Body of pancreas (tissue), 4 donors: ENCODE measurements around the gene LAIR1. TPM values are rescaled to one million over a fixed set of nuclear protein-coding genes. Genes with fewer than 3 reads are reported as not detected.

Experiments used
- ATAC-seq: fragments of 150-250 bp; one replicate; pipeline ENCODE4 v1.9.1; 2016
- DNase-seq, 4 donors: peaks; one replicate each; pipeline ENCODE4 v3.0.0-alpha.2; 2019
- H3K27ac ChIP-seq, 4 donors: fragments of 200-600 bp; sonication (generic); 1 replicate in 3 of 4; 2 replicates in 1 of 4; pipeline versions ENCODE4 v1.5.1 to v1.6.1; 2016 to 2019; ENCODE audit warnings: mild to moderate bottlenecking in 1 of 4, mixed read lengths in 1 of 4, moderate library complexity in 1 of 4
- H3K27me3 ChIP-seq, 2 donors: fragments of 200-600 bp; sonication (generic); one replicate each; pipeline ENCODE4 v1.6.0; 2016; ENCODE audit warnings: mild to moderate bottlenecking in 1 of 2
- H3K36me3 ChIP-seq, 2 donors: fragments of 200-600 bp; sonication (generic); replicated peaks in 1 of 2; 2 replicates each; pipeline ENCODE4 v1.5.1; 2016; ENCODE audit warnings: low read depth in 2 of 2; ENCODE audit not compliant: insufficient read depth in 1 of 2
- H3K4me1 ChIP-seq: fragments of 200-600 bp; sonication (generic); one replicate; pipeline ENCODE4 v1.6.0; 2016
- H3K4me3 ChIP-seq, 2 donors: fragments of 200-600 bp; sonication (generic); 1 replicate in 1 of 2; 2 replicates in 1 of 2; pipeline ENCODE4 v1.5.1; 2016 to 2019
- H3K9me3 ChIP-seq, 3 donors: fragments of 200-600 bp; sonication (generic); 1 replicate in 2 of 3; 2 replicates in 1 of 3; pipeline ENCODE4 v1.5.1; 2016
- CTCF ChIP-seq, 7 experiments: fragments of 450-650 bp in 4 of 7; fragments of 200-600 bp in 3 of 7; sonication (generic) in 3 of 7; IDR thresholded peaks; one replicate each; pipeline ENCODE4 v1.5.1; 2016 to 2019; ENCODE audit warnings: antibody characterized with exemption in 7 of 7
- POLR2A ChIP-seq, 3 donors: fragments of 450-650 bp; IDR thresholded peaks; one replicate each; pipeline ENCODE4 v1.6.1; 2016; ENCODE audit warnings: antibody characterized with exemption in 3 of 3, mild to moderate bottlenecking in 2 of 3
- WGBS, 2 donors: methylation state at CpG; one replicate each; pipeline ENCODE4 v1.1.5; 2017; 5-methylcytosine and 5-hydroxymethylcytosine counted together
- intact Hi-C: fragments of 100-400 bp; cut with DNase I; formaldehyde crosslinking; loops from one replicate; pipeline ENCODE4 v1.15.1; 2023
- total RNA-seq, 2 donors: library from RNA; depleted of rRNA; stranded (reverse); fragments of >200 nt; gene quantifications; one replicate each; pipeline ENCODE4 v1.1.0, GENCODE V29; 2016

The LAIR1 gene
- total RNA-seq, 2 donors from 2014 or later, result 2.9 to 35.6 TPM

GRCh38 chr19:54352041-54352440 is 12.7 kb downstream of the LAIR1 start:
- no peak for ATAC-seq
- H3K4me1 ChIP-seq, result no peaks in the 10 kb centered on the region
- H3K36me3 ChIP-seq, result no peaks in the 10 kb centered on the region
- H3K27me3 ChIP-seq, result no peaks in the 10 kb centered on the region
- DNase-seq, result no peak
- intact Hi-C loops, result no loop called here
- 59 to 61% methylated on average over 5 to 7 of the region's 7 CpGs for WGBS, 2 donors
- no peaks in the 10 kb centered on the region for H3K9me3 ChIP-seq
- no peak overlapping the region for H3K4me3 ChIP-seq
- H3K27ac ChIP-seq, result no peak overlapping the region
- TF ChIP-seq CTCF (IDR thresholded peaks at IDR 0.05) (no peak), POLR2A (IDR thresholded peaks at IDR 0.05) (no peak)

GRCh38 chr19:54351474-54351873 is 13.3 kb downstream of the LAIR1 start:
- no peak for ATAC-seq
- no peaks in the 10 kb centered on the region for H3K4me1 ChIP-seq
- intact Hi-C loops, result no loop called here
- no peak for DNase-seq
- H3K27me3 ChIP-seq, result no peaks in the 10 kb centered on the region
- H3K27ac ChIP-seq, result no peak overlapping the region
- no peaks in the 10 kb centered on the region for H3K9me3 ChIP-seq
- TF ChIP-seq CTCF (IDR thresholded peaks at IDR 0.05) (no peak), POLR2A (IDR thresholded peaks at IDR 0.05) (no peak)
- no peaks in the 10 kb centered on the region for H3K36me3 ChIP-seq
- H3K4me3 ChIP-seq, result no peak overlapping the region
- WGBS, 2 donors, result 26 to 32% methylated on average over 2 of the region's 2 CpGs

GRCh38 chr19:54345938-54346386 is 18.8 kb downstream of the LAIR1 start:
- no peak for ATAC-seq

GRCh38 chr19:54343868-54344267 is 20.9 kb downstream of the LAIR1 start:
- Histone ChIP-seq H3K27ac (no peak overlapping the region), H3K27me3 (no peaks in the 10 kb centered on the region), H3K36me3 (no peaks in the 10 kb centered on the region), H3K9me3 (no peaks in the 10 kb centered on the region), H3K4me3 (no peak overlapping the region), H3K4me1 (no peaks in the 10 kb centered on the region)
- DNase-seq (no peak), ATAC-seq (no peak)
- intact Hi-C loops, result no loop called here
- no peak for TF ChIP-seq CTCF (IDR thresholded peaks at IDR 0.05)
- TF ChIP-seq POLR2A (IDR thresholded peaks at IDR 0.05), result no peak
- 24 to 26% methylated on average over 4 of the region's 4 CpGs for WGBS, 2 donors

More at GRCh38 chr19:54345938-54346386, 18.8 kb downstream of the LAIR1 start:
- TF ChIP-seq CTCF (IDR thresholded peaks at IDR 0.05), result no peak
- no peak for TF ChIP-seq POLR2A (IDR thresholded peaks at IDR 0.05)
- WGBS, 2 donors, result 50 to 59% methylated on average over 5 to 6 of the region's 6 CpGs
- intact Hi-C loops, result no loop called here
- no peaks in the 10 kb centered on the region for H3K4me1 ChIP-seq
- no peaks in the 10 kb centered on the region for H3K27me3 ChIP-seq
- no peak overlapping the region for H3K4me3 ChIP-seq
- H3K27ac ChIP-seq, result no peak overlapping the region
- H3K36me3 ChIP-seq, result no peaks in the 10 kb centered on the region
- DNase-seq, result peak in 1 of 4 donors; percentile 18
- H3K9me3 ChIP-seq, result no peaks in the 10 kb centered on the region

- Histone ChIP-seq H3K4me1 (no peaks in the 10 kb centered on the region), H3K36me3 (no peaks in the 10 kb centered on the region), H3K4me3 (no peak overlapping the region), H3K9me3 (no peaks in the 10 kb centered on the region), H3K27ac (no peak overlapping the region), H3K27me3 (no peaks in the 10 kb centered on the region)
- intact Hi-C loops, result no loop called here
- DNase-seq (no peak), ATAC-seq (no peak)
- 81 to 82% methylated on average over 6 to 8 of the region's 8 CpGs for WGBS, 2 donors
- no peak for TF ChIP-seq CTCF (IDR thresholded peaks at IDR 0.05)
- TF ChIP-seq POLR2A (IDR thresholded peaks at IDR 0.05), result no peak
Measured at GRCh38 chr19:54341295-54341694, 23.4 kb downstream of the LAIR1 start.
